Ureter (tissue), 1 donor: Measurements from ENCODE around the gene GLRA1. TPM values are rescaled to one million over a fixed set of nuclear protein-coding genes. Genes with fewer than 3 reads are reported as not detected.
A peak's percentile ranks its signal among the peaks of the same experiment; 100 is the strongest.

Experiments
- DNase-seq: peaks from one replicate; pipeline ENCODE4 v3.0.0-alpha.2; 2020; ENCODE audit warnings: low spot score
- total RNA-seq: library from RNA; stranded (reverse); gene quantifications from one replicate; pipeline ENCODE4 v1.2.4, GENCODE V29; 2023
- donor health status: DM: yes; HTN: yes; CAD: no.

Gene GLRA1
- not detected for total RNA-seq

GRCh38 chr5:151924564-151925301 is at the start of gene GLRA1:
Gene GLRA1, minus strand, starts transcription at chr5:151924851. Its CDS starts 302 bp downstream, at chr5:151924549.
- DNase-seq: peak; percentile 59

GRCh38 chr5:151970885-151971284 is 46.2 kb upstream of the GLRA1 start:
- DNase-seq: no peak

- DNase-seq: no peak
Observed at GRCh38 chr5:151967865-151968264, 43.2 kb upstream of the GLRA1 start.

- no peak for DNase-seq
Observed at GRCh38 chr5:151966046-151966445, 41.4 kb upstream of the GLRA1 start.

GRCh38 chr5:151964471-151964870 is 39.8 kb upstream of the GLRA1 start:
- DNase-seq: no peak

- DNase-seq: no peak
Observed at GRCh38 chr5:151961557-151961956, 36.9 kb upstream of the GLRA1 start.

- DNase-seq: no peak
Observed at GRCh38 chr5:151958111-151958510, 33.5 kb upstream of the GLRA1 start.

GRCh38 chr5:151956725-151957124 is 32.1 kb upstream of the GLRA1 start:
- no peak for DNase-seq

- DNase-seq: no peak
Observed at GRCh38 chr5:151954255-151954654, 29.6 kb upstream of the GLRA1 start.

GRCh38 chr5:151953833-151954232 is 29.2 kb upstream of the GLRA1 start:
- no peak for DNase-seq

- no peak for DNase-seq
Observed at GRCh38 chr5:151952238-151952637, 27.6 kb upstream of the GLRA1 start.

GRCh38 chr5:151950706-151951105 is 26.1 kb upstream of the GLRA1 start:
- DNase-seq: no peak

- no peak for DNase-seq
Observed at GRCh38 chr5:151949701-151950308, 25.2 kb upstream of the GLRA1 start.

- DNase-seq: no peak
Observed at GRCh38 chr5:151949113-151949512, 24.5 kb upstream of the GLRA1 start.

GRCh38 chr5:151947931-151948608 is 23.4 kb upstream of the GLRA1 start:
- no peak for DNase-seq

- DNase-seq: no peak
Observed at GRCh38 chr5:151937851-151938250, 13.2 kb upstream of the GLRA1 start.

- DNase-seq: no peak
Observed at GRCh38 chr5:151935135-151935695, 10.6 kb upstream of the GLRA1 start.

- DNase-seq: no peak
Observed at GRCh38 chr5:151931260-151931659, 6.6 kb upstream of the GLRA1 start.

GRCh38 chr5:151926188-151926587 is 1.5 kb upstream of the GLRA1 start:
- no peak for DNase-seq

GRCh38 chr5:151925340-151925739 is 689 bp upstream of the GLRA1 start:
- DNase-seq: no peak

- no peak for DNase-seq
Observed at GRCh38 chr5:151923866-151924476, 680 bp downstream of the GLRA1 start.

GRCh38 chr5:151921916-151922315 is 2.7 kb downstream of the GLRA1 start:
- no peak for DNase-seq
